H1 (cell line): ENCODE results near the gene PRXL2B. TPM values are rescaled to one million over a fixed set of nuclear protein-coding genes. Genes with fewer than 3 reads are reported as not detected.

Experiments
- CTCF ChIA-PET: fragments of 300-600 bp; sonication (Branson Sonifier 250); formaldehyde crosslinking; loops from one replicate; lab custom pipeline; 2021; ENCODE audit not compliant: partially characterized antibody; lab: Charles Lee
- POLR2A ChIA-PET: fragments of 300-600 bp; sonication (Branson Sonifier 250); formaldehyde crosslinking; loops from one replicate; lab custom pipeline; 2021; ENCODE audit warnings: inconsistent platforms; ENCODE audit not compliant: partially characterized antibody; lab: Charles Lee
- DNase-seq, 2 experiments: peaks; one replicate each; pipeline versions ENCODE4 v3.0.0 to v3.0.0-alpha.2; 2010 to 2022; ENCODE audit warnings: low spot score in 2 of 2, low read depth in 1 of 2, mixed read lengths in 1 of 2
- FAIRE-seq: peaks from 2 replicates; lab custom pipeline; 2011; peaks lifted over from hg19 to GRCh38; lab: Jason Lieb, UNC
- H2AFZ ChIP-seq: 2 replicates; pipeline ENCODE4 v1.8.1; 2012; ENCODE audit warnings: low read length, inconsistent platforms
- H2AK5ac ChIP-seq: 2 replicates; pipeline ENCODE4 v1.6.1; 2013; ENCODE audit warnings: low read depth, low read length
- H2BK120ac ChIP-seq: replicated peaks from 2 replicates; pipeline ENCODE3; 2013; ENCODE audit warnings: low read depth, low read length, inconsistent platforms
- H2BK12ac ChIP-seq: 2 replicates; pipeline ENCODE4 v1.6.1; 2013; ENCODE audit warnings: low read depth, low read length
- H2BK15ac ChIP-seq: 2 replicates; pipeline ENCODE4 v1.6.1; 2013; ENCODE audit warnings: low read length
- H2BK20ac ChIP-seq: 2 replicates; pipeline ENCODE4 v1.6.1; 2013; ENCODE audit warnings: low read length
- H2BK5ac ChIP-seq: 2 replicates; pipeline ENCODE4 v1.6.1; 2013; ENCODE audit warnings: low read depth, low read length
- H3K14ac ChIP-seq: 2 replicates; pipeline ENCODE4 v1.6.1; 2013; ENCODE audit warnings: inconsistent platforms; ENCODE audit not compliant: insufficient read length
- H3K18ac ChIP-seq: 2 replicates; pipeline ENCODE4 v1.6.1; 2013; ENCODE audit warnings: low read length; ENCODE audit errors: extremely low read depth
- H3K23ac ChIP-seq: 2 replicates; pipeline ENCODE4 v1.6.1; 2013; ENCODE audit warnings: inconsistent platforms; ENCODE audit not compliant: insufficient read length
- H3K23me2 ChIP-seq: 2 replicates; pipeline ENCODE4 v1.6.1; 2013; ENCODE audit warnings: low read depth, low read length
- H3K27ac ChIP-seq: 2 replicates; pipeline ENCODE4 v1.6.1; 2011; ENCODE audit warnings: low read depth, low read length, inconsistent platforms
- H3K27me3 ChIP-seq, 4 experiments: replicated peaks in 1 of 4; 1 replicate in 1 of 4; 2 replicates in 3 of 4; pipeline versions ENCODE4 v1.6.1 to v1.8.1; 2011 to 2013; ENCODE audit warnings: low read length in 3 of 4, mild to moderate bottlenecking in 3 of 4, inconsistent platforms in 2 of 4, mixed read lengths in 2 of 4, moderate library complexity in 1 of 4; ENCODE audit not compliant: control insufficient read depth in 3 of 4, insufficient read depth in 3 of 4; ENCODE audit errors: extremely low read depth in 1 of 4
- H3K36me3 ChIP-seq, 4 experiments: 2 replicates each; pipeline versions ENCODE4 v1.6.1 to v1.8.1; 2011 to 2013; ENCODE audit warnings: mild to moderate bottlenecking in 4 of 4, low read length in 3 of 4, moderate library complexity in 2 of 4, control low read depth in 1 of 4, inconsistent platforms in 1 of 4; ENCODE audit not compliant: insufficient read depth in 4 of 4, control insufficient read depth in 2 of 4
- H3K4ac ChIP-seq: replicated peaks from 2 replicates; pipeline ENCODE3; 2013; ENCODE audit warnings: low read length, low read depth, mixed read lengths, inconsistent platforms; ENCODE audit not compliant: insufficient read length
- H3K4me1 ChIP-seq, 4 experiments: replicated peaks in 1 of 4; 1 replicate in 1 of 4; 2 replicates in 3 of 4; pipeline versions ENCODE4 v1.6.1 to v1.8.1; 2011 to 2013; ENCODE audit warnings: low read length in 3 of 4, inconsistent platforms in 2 of 4, mixed read lengths in 1 of 4; ENCODE audit not compliant: insufficient read depth in 4 of 4, control insufficient read depth in 3 of 4
- H3K4me2 ChIP-seq, 2 experiments: 2 replicates each; pipeline versions ENCODE4 v1.6.1 to v1.8.1; 2011 to 2013; ENCODE audit warnings: low read depth in 2 of 2, low read length in 2 of 2, control low read depth in 1 of 2, inconsistent platforms in 1 of 2, mild to moderate bottlenecking in 1 of 2; ENCODE audit not compliant: insufficient read depth in 1 of 2
- H3K4me3 ChIP-seq, 4 experiments: fragments of 200-600, 300-600 bp in 1 of 4; sonication (generic), shearing (Covaris generic), sonication (Bioruptor Twin) in 1 of 4; 2 replicates each; pipeline versions ENCODE4 v1.5.1 to v1.8.1; 2011 to 2016; ENCODE audit warnings: low read length in 4 of 4, low read depth in 3 of 4, control low read depth in 2 of 4, inconsistent platforms in 2 of 4, mild to moderate bottlenecking in 2 of 4, mixed read lengths in 1 of 4, moderate library complexity in 1 of 4; ENCODE audit not compliant: insufficient read depth in 2 of 4; ENCODE audit errors: extremely low read depth in 1 of 4
- H3K56ac ChIP-seq: replicated peaks from 2 replicates; pipeline ENCODE3; 2013; ENCODE audit warnings: low read depth, mild to moderate bottlenecking, mixed read lengths, low read length, inconsistent platforms; ENCODE audit not compliant: insufficient read length
- H3K79me1 ChIP-seq: 2 replicates; pipeline ENCODE4 v1.6.1; 2013; ENCODE audit warnings: low read depth, low read length, control low read depth
- H3K79me2 ChIP-seq, 2 experiments: 2 replicates each; pipeline versions ENCODE4 v1.6.1 to v1.8.1; 2012 to 2013; ENCODE audit warnings: low read length in 2 of 2, mild to moderate bottlenecking in 2 of 2, inconsistent platforms in 1 of 2; ENCODE audit not compliant: insufficient read depth in 2 of 2, control insufficient read depth in 1 of 2
- H3K9ac ChIP-seq, 4 experiments: replicated peaks in 1 of 4; 1 replicate in 1 of 4; 2 replicates in 3 of 4; pipeline versions ENCODE4 v1.6.1 to v1.8.1; 2011 to 2013; ENCODE audit warnings: low read depth in 3 of 4, low read length in 3 of 4, control low read depth in 2 of 4, mild to moderate bottlenecking in 2 of 4, moderate library complexity in 2 of 4, inconsistent platforms in 1 of 4; ENCODE audit errors: extremely low read depth in 1 of 4
- H3K9me3 ChIP-seq, 2 experiments: 2 replicates each; pipeline versions ENCODE4 v1.6.1 to v1.8.1; 2012 to 2013; ENCODE audit warnings: mild to moderate bottlenecking in 2 of 2, moderate library complexity in 2 of 2, control low read depth in 1 of 2, inconsistent platforms in 1 of 2, low read depth in 1 of 2, low read length in 1 of 2, mixed read lengths in 1 of 2; ENCODE audit not compliant: insufficient read depth in 2 of 2
- H4K20me1 ChIP-seq, 2 experiments: replicated peaks in 1 of 2; 2 replicates each; pipeline versions ENCODE3 to v1.8.1; 2011 to 2013; ENCODE audit warnings: inconsistent platforms in 2 of 2, low read length in 2 of 2, mild to moderate bottlenecking in 1 of 2; ENCODE audit not compliant: insufficient read depth in 2 of 2, control insufficient read depth in 1 of 2
- H4K5ac ChIP-seq: 2 replicates; pipeline ENCODE4 v1.6.1; 2013; ENCODE audit warnings: low read length, low read depth, mixed read lengths, inconsistent platforms; ENCODE audit not compliant: insufficient read length
- H4K8ac ChIP-seq: 2 replicates; pipeline ENCODE4 v1.8.0; 2013; ENCODE audit warnings: mild to moderate bottlenecking, moderate library complexity, low read length, inconsistent platforms; ENCODE audit not compliant: insufficient read depth; ENCODE audit errors: extremely low read depth
- H4K91ac ChIP-seq: replicated peaks from 2 replicates; pipeline ENCODE3; 2013; ENCODE audit warnings: low read length, mixed read lengths, inconsistent platforms; ENCODE audit not compliant: insufficient read length
- BCL11A ChIP-seq, 2 experiments: IDR thresholded peaks; one replicate each; pipeline ENCODE4 v1.6.1; 2011; ENCODE audit warnings: low read depth in 2 of 2, low read length in 2 of 2, mild to moderate bottlenecking in 2 of 2
- CBX5 ChIP-seq: fragments of 300-800, 300-1000 bp; sonication (generic); IDR thresholded peaks from 2 replicates; pipeline ENCODE4 v1.7.1; 2016; ENCODE audit warnings: antibody characterized with exemption, low read length, low read depth
- EGR1 ChIP-seq: IDR thresholded peaks from 2 replicates; pipeline ENCODE4 v1.6.1; 2011; ENCODE audit warnings: low read depth, low read length, borderline replicate concordance
- HDAC2 ChIP-seq, 2 experiments: fragments of 300-600 bp in 1 of 2; sonication (generic) in 1 of 2; IDR thresholded peaks; 2 replicates each; pipeline ENCODE4 v1.6.1; 2011 to 2012; ENCODE audit warnings: low read depth in 2 of 2, low read length in 2 of 2, mild to moderate bottlenecking in 2 of 2, moderate library complexity in 2 of 2, borderline replicate concordance in 1 of 2, inconsistent platforms in 1 of 2
- JUND ChIP-seq: IDR thresholded peaks from 2 replicates; pipeline ENCODE4 v1.6.1; 2011; ENCODE audit warnings: mild to moderate bottlenecking, improper control_type of control experiment, low read length
- KDM1A ChIP-seq: fragments of 200-600, 300-600 bp; sonication (generic); IDR thresholded peaks from 2 replicates; pipeline ENCODE4 v1.7.1; 2016; ENCODE audit warnings: mild to moderate bottlenecking, low read length, borderline replicate concordance
- NANOG ChIP-seq: IDR thresholded peaks from 2 replicates; pipeline ENCODE4 v1.6.1; 2011; ENCODE audit warnings: low read length, low read depth, mild to moderate bottlenecking, inconsistent platforms; ENCODE audit not compliant: insufficient read depth, poor library complexity, severe bottlenecking
- PHF8 ChIP-seq: fragments of 200-600 bp; sonication (generic); conservative IDR thresholded peaks from 2 replicates; pipeline ENCODE4 v1.7.1; 2012; ENCODE audit warnings: low read depth, mild to moderate bottlenecking, inconsistent platforms, low read length, moderate library complexity
- SIRT6 ChIP-seq: IDR thresholded peaks from one replicate; pipeline ENCODE4 v1.7.1; 2012; ENCODE audit warnings: low read length, inconsistent platforms
- SP1 ChIP-seq: IDR thresholded peaks from 2 replicates; pipeline ENCODE4 v1.6.1; 2011; ENCODE audit warnings: low read depth, low read length
- SP4 ChIP-seq: IDR thresholded peaks from 2 replicates; pipeline ENCODE4 v1.6.1; 2012; ENCODE audit warnings: low read length, inconsistent platforms
- TBP ChIP-seq: IDR thresholded peaks from 2 replicates; pipeline ENCODE4 v1.6.1; 2011; ENCODE audit warnings: low read depth, low read length, improper control_type of control experiment
- TCF12 ChIP-seq: IDR thresholded peaks from 2 replicates; pipeline ENCODE4 v1.6.1; 2011; ENCODE audit warnings: low read depth, mild to moderate bottlenecking, low read length
- TEAD4 ChIP-seq: IDR thresholded peaks from 2 replicates; pipeline ENCODE4 v1.6.1; 2012; ENCODE audit warnings: low read depth, low read length, inconsistent platforms, mixed read lengths
- WGBS, 2 experiments: shearing (Covaris generic) in 1 of 2; methylation state at CpG; one replicate each; pipeline versions ENCODE4 v1.1.6 to v1.1.7; 2013 to 2015; ENCODE audit warnings: low lambda C conversion rate in 2 of 2, mixed read lengths in 2 of 2, inconsistent platforms in 1 of 2, low coverage in 1 of 2, missing lambda C conversion rate in 1 of 2; ENCODE audit not compliant: insufficient replicate concordance in 2 of 2, insufficient coverage in 1 of 2, insufficient read length in 1 of 2; ENCODE audit errors: extremely low coverage in 1 of 2, missing lambda C conversion rate in 1 of 2; 5-methylcytosine and 5-hydroxymethylcytosine counted together
- polyA plus RNA-seq, 7 experiments: library from polyadenylated mRNA; depleted of rRNA in 3 of 7; stranded (reverse) in 5 of 7; unstranded in 2 of 7; fragments of >200 nt in 5 of 7; fragments of 200-250 nt in 2 of 7; gene quantifications; 1 replicate in 5 of 7; 2 replicates in 1 of 7; 4 replicates in 1 of 7; pipeline versions ENCODE4 v1.2.1 to v1.2.3, GENCODE V29; 2011 to 2013; ENCODE audit warnings: missing spikeins in 2 of 7, mixed read lengths in 2 of 7
- total RNA-seq: library from RNA; stranded (reverse); fragmentation: NEBNext Ultra II Directional; extraction: Animal tissue kit (Norgen Biotek cat#: 25700); gene quantifications from 2 replicates; pipeline ENCODE4 v1.2.1, GENCODE V29; 2021

Gene PRXL2B
- total and polyA plus RNA-seq, 2 of the 8 experiments (the other 6 are each of a cell fraction or from before 2014, with no cell fraction given) = 35.3 to 46.0 TPM

GRCh38 chr1:2538376-2538775 is 48.2 kb upstream of the PRXL2B start:
- H4K8ac ChIP-seq = no peak overlapping the region; the same call in 1 of the 2 replicates
- POLR2A ChIA-PET = interaction anchor here (0.6 kb wide), 1 partner anchor 128 kb away, joined by 3 read pairs; no protein-coding TSS in a partner anchor
- no peak overlapping the region for H2BK5ac ChIP-seq
- H3K9ac ChIP-seq = no peak overlapping the region
- no peaks in the 10 kb centered on the region for H3K23me2 ChIP-seq
- H2AK5ac ChIP-seq = no peak overlapping the region
- H2AFZ ChIP-seq = no peak overlapping the region
- H3K23ac ChIP-seq = no peak overlapping the region
- H3K18ac ChIP-seq = no peak overlapping the region
- 89% methylated on average over 4 of the region's 4 CpGs; no CpG with 5 or more reads in 1 of the 2 experiments for WGBS, 2 experiments
- FAIRE-seq (no peak), DNase-seq (no peak)
- H3K36me3 ChIP-seq = no peaks in the 10 kb centered on the region
- H4K91ac ChIP-seq = no peak overlapping the region
- no peak overlapping the region for H4K5ac ChIP-seq
- no peak overlapping the region for H3K14ac ChIP-seq
- H3K9me3 ChIP-seq = no peaks in the 10 kb centered on the region
- no peak overlapping the region for H2BK20ac ChIP-seq
- H3K4ac ChIP-seq = no peak overlapping the region
- no peak overlapping the region for H3K4me3 ChIP-seq
- no peaks in the 10 kb centered on the region for H3K79me1 ChIP-seq
- H4K20me1 ChIP-seq = peaks cover 0 to 5% of the 10 kb centered on the region in 2 experiments
- no peak overlapping the region for H2BK120ac ChIP-seq
- H2BK15ac ChIP-seq = no peak overlapping the region
- H3K27ac ChIP-seq = no peak overlapping the region
- no peak overlapping the region for H2BK12ac ChIP-seq
- no peak overlapping the region for H3K4me2 ChIP-seq
- no peak overlapping the region for H3K56ac ChIP-seq
- H3K4me1 ChIP-seq = peaks cover 0 to 28% (median 10%) of the 10 kb centered on the region in 4 experiments; a peak in 6 of 7 replicates
- H3K27me3 ChIP-seq = peaks cover 0 to 53% (median 35%) of the 10 kb centered on the region in 4 experiments; a peak in 6 of 7 replicates
- CTCF ChIA-PET = interaction anchor here (0.9 to 3.0 kb wide), 9 partner anchors 9 to 851 kb away, joined by 3 to 17 read pairs (median 4); partner anchors contain the start of gene TNFRSF14
- H3K79me2 ChIP-seq = no peaks in the 10 kb centered on the region
- TF ChIP-seq CBX5 (no peak), EGR1 (no peak), KDM1A (no peak), PHF8 (no peak), BCL11A (IDR thresholded peaks at IDR 0.05; ENCODE audit: low read depth in 2 of 2, low read length in 2 of 2) (no peak), SP1 (no peak), SP4 (no peak), JUND (no peak), TEAD4 (no peak), TBP (no peak), SIRT6 (no peak), HDAC2 (IDR thresholded peaks at IDR 0.05; ENCODE audit: borderline replicate concordance in 1 of 2, low read depth in 2 of 2, low read length in 2 of 2) (no peak), NANOG (no peak), TCF12 (no peak)
